A549 (cell line): ENCODE measurements around the gene IQCF2.
"Not testable (repeated sequence)": the region's sequence is repeated elsewhere in the genome, so short reads cannot be mapped to it uniquely, and the experiment has no call there.

Source experiments
- CBX8 ChIP-seq: fragments of 200-600 bp; sonication (generic); IDR thresholded peaks from 2 replicates; pipeline ENCODE4 v1.6.1; 2016
- CEBPB ChIP-seq, 2 experiments: fragments of >200 bp in 1 of 2; sonication (Bioruptor Twin) in 1 of 2; formaldehyde crosslinking in 1 of 2; IDR thresholded peaks; 2 replicates each; pipeline ENCODE4 v1.6.1; 2012 to 2016
- CHD2 ChIP-seq: fragments of 150-350 bp; IDR thresholded peaks from 2 replicates; pipeline ENCODE4 v1.6.1; 2014; ENCODE audit warnings: low read length; ENCODE audit not compliant: partially characterized antibody
- HDAC2 ChIP-seq: fragments of 200-600 bp; sonication (generic); IDR thresholded peaks from 2 replicates; pipeline ENCODE4 v1.6.1; 2016
- MAFK ChIP-seq: fragments of 450-650 bp; IDR thresholded peaks from 2 replicates; pipeline ENCODE4 v1.6.1; 2014; ENCODE audit not compliant: partially characterized antibody
- POLR2A ChIP-seq: IDR thresholded peaks from 2 replicates; pipeline ENCODE4 v1.6.1; 2012; ENCODE audit warnings: mild to moderate bottlenecking, low read length
- RAD21 ChIP-seq, 2 experiments: fragments of >200 bp in 1 of 2; sonication (Bioruptor Twin) in 1 of 2; formaldehyde crosslinking in 1 of 2; IDR thresholded peaks in 1 of 2; conservative IDR thresholded peaks in 1 of 2; 2 replicates in 1 of 2; 3 replicates in 1 of 2; pipeline ENCODE4 v1.6.1; 2012 to 2018; ENCODE audit warnings: inconsistent platforms in 1 of 2
- RCOR1 ChIP-seq: fragments of 150-350 bp; IDR thresholded peaks from 2 replicates; pipeline ENCODE4 v1.6.1; 2014; ENCODE audit warnings: antibody characterized with exemption, low read length, low read depth
- TP53 ChIP-seq: fragments of 250-450 bp; sonication (Bioruptor Pico); IDR thresholded peaks from 2 replicates; pipeline ENCODE4 v1.5.0; 2021; ENCODE audit warnings: mild to moderate bottlenecking, moderate library complexity
- TF ChIP-seq, protein P1 (sequence below): fragments of >200 bp; sonication (Bioruptor Twin); formaldehyde crosslinking; IDR thresholded peaks from 3 replicates; pipeline ENCODE4 v1.5.1; 2016
- TF ChIP-seq, protein P2 (sequence below): IDR thresholded peaks from 2 replicates; pipeline ENCODE4 v1.6.1; 2012
- TF ChIP-seq, protein P3 (sequence below): fragments of 200-600 bp; sonication (generic); IDR thresholded peaks from 2 replicates; pipeline ENCODE4 v1.6.1; 2016; ENCODE audit warnings: antibody characterized with exemption, mild to moderate bottlenecking, moderate library complexity

DNA sequence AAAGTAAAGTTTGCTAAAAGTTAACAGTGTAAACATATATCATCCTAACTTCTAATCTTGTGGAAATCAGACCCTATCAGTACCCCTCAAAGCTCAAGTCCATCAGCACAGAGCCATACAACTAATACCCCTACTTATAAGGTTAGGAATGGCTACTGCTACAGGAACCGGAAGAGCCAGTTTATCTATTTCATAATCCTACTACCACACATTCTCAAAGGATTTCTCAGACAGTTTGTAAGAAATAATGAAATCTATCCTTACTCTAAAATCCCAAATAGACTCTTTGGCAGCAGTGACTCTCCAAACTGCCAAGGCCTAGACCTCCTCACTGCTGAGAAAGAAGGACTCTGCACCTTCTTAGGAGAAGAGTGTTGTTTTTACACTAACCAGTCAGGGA is 6.0 kb upstream of the IQCF2 start:
- TF ChIP-seq, protein P1, sequence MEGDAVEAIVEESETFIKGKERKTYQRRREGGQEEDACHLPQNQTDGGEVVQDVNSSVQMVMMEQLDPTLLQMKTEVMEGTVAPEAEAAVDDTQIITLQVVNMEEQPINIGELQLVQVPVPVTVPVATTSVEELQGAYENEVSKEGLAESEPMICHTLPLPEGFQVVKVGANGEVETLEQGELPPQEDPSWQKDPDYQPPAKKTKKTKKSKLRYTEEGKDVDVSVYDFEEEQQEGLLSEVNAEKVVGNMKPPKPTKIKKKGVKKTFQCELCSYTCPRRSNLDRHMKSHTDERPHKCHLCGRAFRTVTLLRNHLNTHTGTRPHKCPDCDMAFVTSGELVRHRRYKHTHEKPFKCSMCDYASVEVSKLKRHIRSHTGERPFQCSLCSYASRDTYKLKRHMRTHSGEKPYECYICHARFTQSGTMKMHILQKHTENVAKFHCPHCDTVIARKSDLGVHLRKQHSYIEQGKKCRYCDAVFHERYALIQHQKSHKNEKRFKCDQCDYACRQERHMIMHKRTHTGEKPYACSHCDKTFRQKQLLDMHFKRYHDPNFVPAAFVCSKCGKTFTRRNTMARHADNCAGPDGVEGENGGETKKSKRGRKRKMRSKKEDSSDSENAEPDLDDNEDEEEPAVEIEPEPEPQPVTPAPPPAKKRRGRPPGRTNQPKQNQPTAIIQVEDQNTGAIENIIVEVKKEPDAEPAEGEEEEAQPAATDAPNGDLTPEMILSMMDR: not testable (repeated sequence)
- not testable (repeated sequence) for TF ChIP-seq CEBPB (IDR thresholded peaks at IDR 0.05); MAFK; HDAC2; CHD2; RCOR1; RAD21 (conservative IDR thresholded peaks at IDR 0.05 in 1 of 2, IDR thresholded peaks at IDR 0.05 in 1 of 2); CBX8; POLR2A; TP53 (CRISPR knock-in tag)
- TF ChIP-seq, protein P2, sequence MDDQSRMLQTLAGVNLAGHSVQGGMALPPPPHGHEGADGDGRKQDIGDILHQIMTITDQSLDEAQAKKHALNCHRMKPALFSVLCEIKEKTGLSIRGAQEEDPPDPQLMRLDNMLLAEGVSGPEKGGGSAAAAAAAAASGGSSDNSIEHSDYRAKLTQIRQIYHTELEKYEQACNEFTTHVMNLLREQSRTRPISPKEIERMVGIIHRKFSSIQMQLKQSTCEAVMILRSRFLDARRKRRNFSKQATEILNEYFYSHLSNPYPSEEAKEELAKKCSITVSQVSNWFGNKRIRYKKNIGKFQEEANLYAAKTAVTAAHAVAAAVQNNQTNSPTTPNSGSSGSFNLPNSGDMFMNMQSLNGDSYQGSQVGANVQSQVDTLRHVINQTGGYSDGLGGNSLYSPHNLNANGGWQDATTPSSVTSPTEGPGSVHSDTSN: not testable (repeated sequence)
- TF ChIP-seq, protein P3, sequence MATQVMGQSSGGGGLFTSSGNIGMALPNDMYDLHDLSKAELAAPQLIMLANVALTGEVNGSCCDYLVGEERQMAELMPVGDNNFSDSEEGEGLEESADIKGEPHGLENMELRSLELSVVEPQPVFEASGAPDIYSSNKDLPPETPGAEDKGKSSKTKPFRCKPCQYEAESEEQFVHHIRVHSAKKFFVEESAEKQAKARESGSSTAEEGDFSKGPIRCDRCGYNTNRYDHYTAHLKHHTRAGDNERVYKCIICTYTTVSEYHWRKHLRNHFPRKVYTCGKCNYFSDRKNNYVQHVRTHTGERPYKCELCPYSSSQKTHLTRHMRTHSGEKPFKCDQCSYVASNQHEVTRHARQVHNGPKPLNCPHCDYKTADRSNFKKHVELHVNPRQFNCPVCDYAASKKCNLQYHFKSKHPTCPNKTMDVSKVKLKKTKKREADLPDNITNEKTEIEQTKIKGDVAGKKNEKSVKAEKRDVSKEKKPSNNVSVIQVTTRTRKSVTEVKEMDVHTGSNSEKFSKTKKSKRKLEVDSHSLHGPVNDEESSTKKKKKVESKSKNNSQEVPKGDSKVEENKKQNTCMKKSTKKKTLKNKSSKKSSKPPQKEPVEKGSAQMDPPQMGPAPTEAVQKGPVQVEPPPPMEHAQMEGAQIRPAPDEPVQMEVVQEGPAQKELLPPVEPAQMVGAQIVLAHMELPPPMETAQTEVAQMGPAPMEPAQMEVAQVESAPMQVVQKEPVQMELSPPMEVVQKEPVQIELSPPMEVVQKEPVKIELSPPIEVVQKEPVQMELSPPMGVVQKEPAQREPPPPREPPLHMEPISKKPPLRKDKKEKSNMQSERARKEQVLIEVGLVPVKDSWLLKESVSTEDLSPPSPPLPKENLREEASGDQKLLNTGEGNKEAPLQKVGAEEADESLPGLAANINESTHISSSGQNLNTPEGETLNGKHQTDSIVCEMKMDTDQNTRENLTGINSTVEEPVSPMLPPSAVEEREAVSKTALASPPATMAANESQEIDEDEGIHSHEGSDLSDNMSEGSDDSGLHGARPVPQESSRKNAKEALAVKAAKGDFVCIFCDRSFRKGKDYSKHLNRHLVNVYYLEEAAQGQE: not testable (repeated sequence)
